ENCODE measurements around the gene P2RY8.
"Not testable (repeated sequence)": the region's sequence is repeated elsewhere in the genome, so short reads cannot be mapped to it uniquely, and the experiment has no call there.

Gene P2RY8

DNA sequence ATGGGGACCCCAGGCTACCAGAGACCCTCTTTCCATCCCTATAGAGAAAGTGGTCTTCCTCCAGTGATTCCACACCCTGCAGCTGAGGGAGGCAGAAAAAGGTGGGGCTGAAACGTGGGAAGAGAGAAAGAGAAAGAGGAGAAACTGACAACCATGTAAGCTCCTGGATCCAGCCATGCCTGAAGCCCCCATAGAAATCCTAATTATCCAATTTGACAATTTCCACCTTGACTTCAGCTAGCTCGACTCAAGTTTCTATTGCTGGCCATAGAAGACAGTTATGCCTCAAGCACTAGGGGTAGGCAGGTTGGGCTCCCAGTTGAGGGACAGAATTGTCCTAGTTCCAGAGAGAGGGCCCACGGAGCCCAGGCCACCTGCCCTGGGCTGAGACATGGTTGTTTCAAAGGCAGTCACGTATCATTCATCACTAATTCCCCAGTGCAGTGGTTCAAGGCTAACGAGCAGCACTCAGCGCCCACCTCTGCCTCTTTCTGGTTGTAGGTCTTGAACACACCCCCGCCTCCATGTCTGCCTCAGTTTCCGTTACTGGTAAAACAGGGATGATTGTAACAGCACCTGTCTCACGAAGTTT, 44.5 kb downstream of the P2RY8 start:
- no peak for TF ChIP-seq CTCF (conservative IDR thresholded peaks at IDR 0.05)
- H3K27ac ChIP-seq = no peak overlapping the region

DNA sequence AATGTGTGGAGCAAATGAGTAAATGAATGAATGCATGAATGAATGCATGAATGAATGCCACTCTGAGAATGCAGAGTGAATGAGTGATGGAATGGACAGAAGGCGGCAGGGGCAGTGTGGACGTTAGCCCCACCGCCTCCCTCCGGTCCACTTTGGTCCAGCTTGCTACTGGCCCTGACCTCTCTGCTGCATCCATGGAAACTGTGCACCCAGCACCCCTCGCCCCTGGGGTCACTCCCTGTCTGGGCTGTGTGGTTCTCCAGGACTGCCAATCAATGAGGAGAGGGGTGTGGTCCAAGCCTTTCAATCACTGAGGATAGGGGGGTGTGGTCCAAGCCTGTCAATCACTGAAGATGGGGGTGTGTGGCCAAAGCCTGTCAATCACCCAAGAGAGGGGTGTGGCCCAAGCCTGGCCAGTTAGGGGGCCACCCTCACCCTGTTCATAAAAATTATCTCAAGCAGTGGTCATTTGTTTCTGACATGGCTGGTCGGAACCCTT, 45.1 kb downstream of the P2RY8 start:
- TF ChIP-seq CTCF (conservative IDR thresholded peaks at IDR 0.05) = no peak
- no peak overlapping the region for H3K27ac ChIP-seq

DNA sequence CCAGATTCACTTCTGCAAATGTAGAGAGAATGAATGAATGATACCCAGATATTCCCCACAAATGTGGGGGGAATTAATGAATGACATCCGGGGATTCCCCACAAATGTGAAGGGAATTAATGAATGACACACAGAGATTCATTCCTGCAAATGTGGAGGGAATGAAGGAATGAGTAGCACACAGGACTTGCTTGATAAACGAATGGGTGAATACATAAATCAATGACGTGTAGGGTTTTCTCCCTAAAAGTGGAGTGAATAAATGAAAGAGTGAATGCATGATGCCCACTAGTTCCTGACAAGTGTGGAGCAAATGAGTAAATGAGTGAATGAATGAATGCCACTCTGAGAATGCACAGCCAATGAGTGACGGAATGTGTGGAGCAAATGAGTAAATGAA, 45.7 kb downstream of the P2RY8 start:
- H3K27ac ChIP-seq = not testable (repeated sequence)

DNA sequence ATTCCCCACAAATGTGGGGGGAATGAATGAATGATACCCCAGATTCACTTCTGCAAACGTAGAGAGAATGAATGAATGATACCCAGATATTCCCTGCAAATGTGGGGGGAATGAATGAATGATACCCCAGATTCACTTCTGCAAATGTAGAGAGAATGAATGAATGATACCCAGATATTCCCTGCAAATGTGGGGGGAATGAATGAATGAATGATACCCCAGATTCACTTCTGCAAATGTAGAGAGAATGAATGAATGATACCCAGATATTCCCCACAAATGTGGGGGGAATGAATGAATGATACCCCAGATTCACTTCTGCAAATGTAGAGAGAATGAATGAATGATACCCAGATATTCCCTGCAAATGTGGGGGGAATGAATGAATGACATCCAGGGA, 46.3 kb downstream of the P2RY8 start:
- H3K27ac ChIP-seq = not testable (repeated sequence)

GRCh38 chrX:1489354-1489753, 47.6 kb downstream of the P2RY8 start:
- not testable (repeated sequence) for H3K27ac ChIP-seq

DNA sequence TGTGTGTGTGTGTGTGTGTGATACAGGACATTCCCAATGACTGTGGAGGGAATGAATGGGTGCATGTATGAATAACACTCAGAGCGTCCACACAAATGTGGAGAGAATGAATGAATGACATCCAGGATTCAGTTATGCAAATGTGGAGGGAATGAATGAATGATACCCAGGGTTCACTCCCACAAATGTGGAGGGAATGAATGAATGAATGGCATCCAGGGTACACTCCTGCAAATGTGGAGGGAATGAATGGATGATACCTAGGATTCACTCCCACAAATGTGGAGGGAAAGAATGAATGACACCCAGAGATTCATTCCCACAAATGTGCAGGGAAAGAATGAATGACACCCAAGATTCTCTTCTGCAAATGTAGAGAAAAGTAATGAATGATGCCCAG, 48.2 kb downstream of the P2RY8 start:
- no peak for TF ChIP-seq CTCF (conservative IDR thresholded peaks at IDR 0.05)
- H3K27ac ChIP-seq = no peak overlapping the region

- TF ChIP-seq CTCF (conservative IDR thresholded peaks at IDR 0.05) = no peak
- no peak overlapping the region for H3K27ac ChIP-seq
These were observed 48.8 kb downstream of the P2RY8 start for GRCh38 chrX:1488141-1488540.

DNA sequence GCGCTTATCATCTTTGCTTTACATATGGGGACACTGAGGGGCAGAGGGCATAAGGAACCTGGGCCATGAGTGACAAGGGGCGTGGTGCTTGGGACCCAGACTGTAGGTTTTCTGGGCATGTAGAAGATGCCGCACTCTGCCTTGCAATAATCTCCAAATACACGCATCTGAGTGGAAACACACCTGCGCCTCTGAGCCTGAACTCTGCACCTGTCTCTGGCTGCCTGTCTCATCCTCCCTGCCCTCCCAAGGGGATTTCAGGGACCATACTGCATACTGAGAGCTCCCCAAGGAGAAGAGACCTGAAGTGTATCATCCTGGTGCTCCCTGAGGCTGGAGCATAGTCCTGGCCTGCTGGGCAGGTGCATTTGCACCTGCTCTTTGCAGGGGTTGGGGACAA, 49.6 kb downstream of the P2RY8 start:
- no peak for TF ChIP-seq CTCF (conservative IDR thresholded peaks at IDR 0.05)
- no peak overlapping the region for H3K27ac ChIP-seq

DNA sequence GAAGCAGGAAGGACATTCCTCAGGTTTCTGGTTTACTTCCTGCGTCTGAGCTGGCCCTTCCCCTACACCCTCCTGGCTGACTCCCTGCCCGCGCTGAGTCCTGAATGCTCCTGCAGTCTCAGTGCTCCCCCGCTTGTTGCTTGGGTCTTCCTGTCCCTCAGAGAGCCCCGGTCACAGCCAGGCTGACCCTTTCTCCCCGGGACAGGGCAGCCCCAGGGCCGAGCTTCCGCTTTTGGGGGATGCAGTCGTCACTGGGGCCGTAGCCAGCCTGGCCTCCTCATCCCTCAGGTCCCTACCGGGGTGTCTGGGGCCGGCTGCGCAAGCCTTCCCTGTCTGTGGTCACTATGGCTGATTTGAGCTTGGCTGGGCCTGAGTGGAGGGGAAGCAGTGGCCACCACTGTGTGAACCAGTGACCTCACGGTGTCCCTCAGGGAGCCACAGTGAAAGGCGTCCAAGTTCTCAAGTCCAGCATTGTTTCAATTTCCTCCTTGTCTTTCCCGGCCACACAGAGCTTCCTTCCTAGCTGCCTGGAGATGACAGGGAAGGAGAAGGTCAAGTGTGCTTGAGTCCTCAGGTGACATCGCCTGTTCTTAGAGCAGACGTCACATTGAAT, 50.1 kb downstream of the P2RY8 start:
- H3K27ac ChIP-seq = no peak overlapping the region
- TF ChIP-seq CTCF (conservative IDR thresholded peaks at IDR 0.05) = no peak
